GM21528 (cell line): ENCODE data around the gene PELI2.

Experiments used
- ATAC-seq: cut with Tn5 transposase; IDR thresholded peaks from one replicate; pipeline ENCODE4 v1.9.1; 2021; ENCODE audit warnings: mild to moderate bottlenecking, moderate library complexity; ENCODE audit not compliant: unreplicated experiment, low FRiP score

Gene PELI2

GRCh38 chr14:56224229-56224628, 106.0 kb downstream of the PELI2 start:
- no peak for ATAC-seq

GRCh38 chr14:56224691-56225681, 106.8 kb downstream of the PELI2 start:
- no peak for ATAC-seq

- no peak for ATAC-seq
Observed at GRCh38 chr14:56235388-56235787, 117.2 kb downstream of the PELI2 start.

- no peak for ATAC-seq
Observed at GRCh38 chr14:56237398-56237797, 119.2 kb downstream of the PELI2 start.

- ATAC-seq = no peak
Observed at GRCh38 chr14:56241461-56241860, 123.2 kb downstream of the PELI2 start.

- ATAC-seq = no peak
Observed at GRCh38 chr14:56243110-56243509, 124.9 kb downstream of the PELI2 start.

GRCh38 chr14:56244138-56244789, 126.1 kb downstream of the PELI2 start:
- no peak for ATAC-seq

- ATAC-seq = no peak
Observed at GRCh38 chr14:56247495-56248200, 129.4 kb downstream of the PELI2 start.

- no peak for ATAC-seq
Observed at GRCh38 chr14:56248442-56248841, 130.2 kb downstream of the PELI2 start.

- no peak for ATAC-seq
Observed at GRCh38 chr14:56261046-56261445, 142.8 kb downstream of the PELI2 start.

- no peak for ATAC-seq
Observed at GRCh38 chr14:56262530-56262929, 144.3 kb downstream of the PELI2 start.

GRCh38 chr14:56268039-56268438, 149.8 kb downstream of the PELI2 start:
- no peak for ATAC-seq

GRCh38 chr14:56268673-56269072, 150.5 kb downstream of the PELI2 start:
- ATAC-seq = no peak

- no peak for ATAC-seq
Observed at GRCh38 chr14:56270921-56271320, 152.7 kb downstream of the PELI2 start.

GRCh38 chr14:56271970-56272369, 153.8 kb downstream of the PELI2 start:
- no peak for ATAC-seq

GRCh38 chr14:56273155-56273554, 154.9 kb downstream of the PELI2 start:
- ATAC-seq = no peak

GRCh38 chr14:56273951-56274350, 155.7 kb downstream of the PELI2 start:
- ATAC-seq = no peak

- no peak for ATAC-seq
Observed at GRCh38 chr14:56274556-56274955, 156.3 kb downstream of the PELI2 start.

GRCh38 chr14:56276108-56276507, 157.9 kb downstream of the PELI2 start:
- ATAC-seq = no peak

- ATAC-seq = no peak
Observed at GRCh38 chr14:56278383-56278782, 160.2 kb downstream of the PELI2 start.

GRCh38 chr14:56280843-56281242, 162.6 kb downstream of the PELI2 start:
- ATAC-seq = no peak
